GM19452 (cell line): ENCODE measurements around the gene SYT17.

Experiments
- ATAC-seq: cut with Tn5 transposase; IDR thresholded peaks from one replicate; pipeline ENCODE4 v1.9.1; 2021; ENCODE audit not compliant: unreplicated experiment

The SYT17 gene

GRCh38 chr16:19294156-19294649, 126.2 kb downstream of the SYT17 start:
- peak; percentile 87 for ATAC-seq

- ATAC-seq: no peak
Observed at GRCh38 chr16:19295393-19295792, 127.4 kb downstream of the SYT17 start.

GRCh38 chr16:19297454-19297853, 129.4 kb downstream of the SYT17 start:
- no peak for ATAC-seq

- ATAC-seq: no peak
Observed at GRCh38 chr16:19299565-19299964, 131.5 kb downstream of the SYT17 start.

- no peak for ATAC-seq
Observed at GRCh38 chr16:19301931-19302330, 133.9 kb downstream of the SYT17 start.

GRCh38 chr16:19304750-19305149, 136.7 kb downstream of the SYT17 start:
- ATAC-seq: no peak

- no peak for ATAC-seq
Observed at GRCh38 chr16:19305443-19305842, 137.4 kb downstream of the SYT17 start.

GRCh38 chr16:19307587-19308241, 139.7 kb downstream of the SYT17 start:
- no peak for ATAC-seq

- no peak for ATAC-seq
Observed at GRCh38 chr16:19308392-19308791, 140.4 kb downstream of the SYT17 start.

GRCh38 chr16:19309178-19309577, 141.1 kb downstream of the SYT17 start:
- ATAC-seq: no peak

GRCh38 chr16:19314718-19315425, 146.8 kb downstream of the SYT17 start:
- ATAC-seq: no peak

- no peak for ATAC-seq
Observed at GRCh38 chr16:19315889-19316433, 147.9 kb downstream of the SYT17 start.

- ATAC-seq: no peak
Observed at GRCh38 chr16:19316846-19317245, 148.8 kb downstream of the SYT17 start.
